SK-N-SH (cell line): ENCODE measurements around the gene NPAS3. TPM values are rescaled to one million over a fixed set of nuclear protein-coding genes. Genes with fewer than 3 reads are reported as not detected.

Source experiments
- CTCF ChIA-PET: fragments of 300-600, 350-600 bp; formaldehyde crosslinking; extraction: SDS; loops from one replicate; lab custom pipeline; 2021; lab: Yijun Ruan, JAX
- POLR2A ChIA-PET: fragments of 350-600 bp; sonication (Branson Sonifier 250); formaldehyde crosslinking; extraction: SDS; loops from one replicate; lab custom pipeline; 2020; ENCODE audit warnings: antibody characterized with exemption, inconsistent platforms; lab: Yijun Ruan, JAX
- DNase-seq: peaks from one replicate; pipeline ENCODE4 v3.0.0; 2012
- H2AFZ ChIP-seq: fragments of 200-600 bp; sonication (generic); 2 replicates; pipeline ENCODE4 v1.8.1; 2016; ENCODE audit warnings: antibody characterized with exemption, mild to moderate bottlenecking, low read depth
- H3F3A ChIP-seq: fragments of 200-600 bp; sonication (generic); replicated peaks from 2 replicates; pipeline ENCODE3; 2016; ENCODE audit warnings: antibody characterized with exemption, mild to moderate bottlenecking; ENCODE audit not compliant: insufficient read depth
- H3K27ac ChIP-seq, 2 experiments: fragments of 200-500 bp in 1 of 2; fragments of 200-600 bp in 1 of 2; sonication (Bioruptor generic) in 1 of 2; sonication (generic), shearing (Covaris generic) in 1 of 2; 2 replicates each; pipeline versions ENCODE4 v1.5.1 to v1.6.1; 2014 to 2016; ENCODE audit warnings: low read depth in 2 of 2, inconsistent platforms in 1 of 2, low read length in 1 of 2, mild to moderate bottlenecking in 1 of 2, mixed read lengths in 1 of 2
- H3K27me3 ChIP-seq: fragments of 200-600 bp; sonication (generic), shearing (Covaris generic); 2 replicates; pipeline ENCODE4 v1.6.1; 2016; ENCODE audit warnings: mixed run types; ENCODE audit not compliant: insufficient read depth
- H3K36me3 ChIP-seq, 2 experiments: fragments of 200-500 bp in 1 of 2; fragments of 200-600 bp in 1 of 2; sonication (Bioruptor generic) in 1 of 2; sonication (generic) in 1 of 2; replicated peaks in 1 of 2; 2 replicates each; pipeline versions ENCODE3 to v1.5.1; 2014 to 2016; ENCODE audit warnings: low read length in 1 of 2, mild to moderate bottlenecking in 1 of 2; ENCODE audit not compliant: insufficient read depth in 2 of 2, control insufficient read depth in 1 of 2
- H3K4me1 ChIP-seq, 2 experiments: fragments of 200-500 bp in 1 of 2; fragments of 200-600 bp in 1 of 2; sonication (Bioruptor generic) in 1 of 2; sonication (generic), shearing (Covaris generic) in 1 of 2; 2 replicates each; pipeline versions ENCODE4 v1.5.1 to v1.6.1; 2014 to 2016; ENCODE audit warnings: low read depth in 1 of 2, low read length in 1 of 2, mixed run types in 1 of 2; ENCODE audit not compliant: insufficient read depth in 2 of 2, control insufficient read depth in 1 of 2
- H3K4me2 ChIP-seq: fragments of 200-600 bp; sonication (generic), shearing (Covaris generic); 2 replicates; pipeline ENCODE4 v1.6.1; 2017; ENCODE audit warnings: mixed run types
- H3K4me3 ChIP-seq, 2 experiments: fragments of 200-500 bp in 1 of 2; fragments of 200-600 bp in 1 of 2; sonication (Bioruptor generic) in 1 of 2; sonication (generic), shearing (Covaris generic) in 1 of 2; 2 replicates each; pipeline versions ENCODE4 v1.5.1 to v1.8.1; 2014 to 2016; ENCODE audit warnings: low read depth in 2 of 2, inconsistent platforms in 1 of 2, low read length in 1 of 2, mild to moderate bottlenecking in 1 of 2, mixed read lengths in 1 of 2, moderate library complexity in 1 of 2
- H3K79me2 ChIP-seq: fragments of 200-600 bp; sonication (generic); 2 replicates; pipeline ENCODE4 v1.8.1; 2017; ENCODE audit warnings: mild to moderate bottlenecking; ENCODE audit not compliant: insufficient read depth
- H3K9ac ChIP-seq: fragments of 200-600 bp; sonication (generic); 2 replicates; pipeline ENCODE4 v1.6.1; 2017; ENCODE audit warnings: mixed run types
- H3K9me2 ChIP-seq: fragments of 200-600 bp; sonication (generic); 2 replicates; pipeline ENCODE4 v1.6.1; 2017; ENCODE audit warnings: mixed run types
- H3K9me3 ChIP-seq: fragments of 200-600 bp; sonication (generic); 2 replicates; pipeline ENCODE4 v1.6.1; 2017; ENCODE audit warnings: mixed run types, mild to moderate bottlenecking, moderate library complexity
- H4K20me1 ChIP-seq: fragments of 200-600 bp; sonication (generic); 2 replicates; pipeline ENCODE4 v1.6.1; 2017; ENCODE audit warnings: mild to moderate bottlenecking, mixed run types; ENCODE audit not compliant: insufficient read depth
- CHD2 ChIP-seq: fragments of 150-350 bp; IDR thresholded peaks from 2 replicates; pipeline ENCODE4 v1.6.1; 2018; ENCODE audit warnings: low read length; ENCODE audit not compliant: partially characterized antibody
- EP300 ChIP-seq, 2 experiments: IDR thresholded peaks; 2 replicates each; pipeline versions ENCODE4 v1.4.0 to v1.6.1; 2012; ENCODE audit warnings: borderline replicate concordance in 1 of 2, low read depth in 1 of 2, low read length in 1 of 2
- FOXJ3 ChIP-seq: sonication (generic); formaldehyde crosslinking; IDR thresholded peaks from 2 replicates; pipeline ENCODE4 v1.5.1; 2020; ENCODE audit warnings: mild to moderate bottlenecking, missing genetic modification reagents
- FOXM1 ChIP-seq: IDR thresholded peaks from 2 replicates; pipeline ENCODE4 v1.4.0; 2012; ENCODE audit warnings: low read depth, mild to moderate bottlenecking
- GABPA ChIP-seq: IDR thresholded peaks from 2 replicates; pipeline ENCODE4 v1.4.0; 2012; ENCODE audit warnings: low read depth, mild to moderate bottlenecking
- GATA2 ChIP-seq: sonication (generic); formaldehyde crosslinking; IDR thresholded peaks from 2 replicates; pipeline ENCODE4 v1.5.0; 2020; ENCODE audit warnings: mild to moderate bottlenecking, missing genetic modification reagents
- JUND ChIP-seq: IDR thresholded peaks from 2 replicates; pipeline ENCODE4 v1.4.0; 2012
- MEF2A ChIP-seq: IDR thresholded peaks from 2 replicates; pipeline ENCODE4 v1.4.0; 2012; ENCODE audit warnings: low read depth, borderline replicate concordance
- MXI1 ChIP-seq: IDR thresholded peaks from 2 replicates; pipeline ENCODE4 v1.6.1; 2012; ENCODE audit warnings: mild to moderate bottlenecking, low read depth, low read length, improper control_type of control experiment
- NFIC ChIP-seq: IDR thresholded peaks from 2 replicates; pipeline ENCODE4 v1.4.0; 2012; ENCODE audit warnings: borderline replicate concordance
- NRF1 ChIP-seq: IDR thresholded peaks from 2 replicates; pipeline ENCODE4 v1.6.1; 2012; ENCODE audit warnings: low read depth, mild to moderate bottlenecking, low read length
- POLR2AphosphoS5 ChIP-seq: IDR thresholded peaks from 2 replicates; pipeline ENCODE4 v1.6.1; 2012; ENCODE audit warnings: low read depth, low read length
- RAD21 ChIP-seq: IDR thresholded peaks from 2 replicates; pipeline ENCODE4 v1.6.1; 2012; ENCODE audit warnings: mild to moderate bottlenecking, low read length
- RCOR1 ChIP-seq: fragments of 150-350 bp; IDR thresholded peaks from 2 replicates; pipeline ENCODE4 v1.6.1; 2017; ENCODE audit warnings: antibody characterized with exemption, low read length
- RFX5 ChIP-seq: IDR thresholded peaks from 2 replicates; pipeline ENCODE4 v1.6.1; 2012; ENCODE audit warnings: mild to moderate bottlenecking, improper control_type of control experiment, low read length
- RXRA ChIP-seq: IDR thresholded peaks from 2 replicates; pipeline ENCODE4 v1.4.0; 2012; ENCODE audit warnings: low read depth, mild to moderate bottlenecking, borderline replicate concordance
- SIN3A ChIP-seq: IDR thresholded peaks from 2 replicates; pipeline ENCODE4 v1.6.1; 2012; ENCODE audit warnings: low read depth, mild to moderate bottlenecking, low read length, moderate library complexity, borderline replicate concordance
- SMC3 ChIP-seq: IDR thresholded peaks from 2 replicates; pipeline ENCODE4 v1.6.1; 2012; ENCODE audit warnings: low read depth, low read length, improper control_type of control experiment
- TAF1 ChIP-seq: IDR thresholded peaks from 2 replicates; pipeline ENCODE4 v1.6.1; 2012; ENCODE audit warnings: low read depth, mild to moderate bottlenecking, low read length, moderate library complexity, borderline replicate concordance
- TCF12 ChIP-seq: IDR thresholded peaks from 2 replicates; pipeline ENCODE4 v1.4.0; 2012
- TEAD4 ChIP-seq: IDR thresholded peaks from 2 replicates; pipeline ENCODE4 v1.4.0; 2012; ENCODE audit warnings: mild to moderate bottlenecking, borderline replicate concordance; ENCODE audit not compliant: insufficient read depth
- YY1 ChIP-seq: IDR thresholded peaks from 2 replicates; pipeline ENCODE4 v1.4.0; 2012; ENCODE audit warnings: low read depth, mild to moderate bottlenecking
- WGBS: methylation state at CpG from one replicate; pipeline ENCODE4 v1.1.6; 2017; ENCODE audit warnings: low lambda C conversion rate; 5-methylcytosine and 5-hydroxymethylcytosine counted together
- polyA plus RNA-seq, 3 experiments: library from polyadenylated mRNA; depleted of rRNA; stranded (reverse); fragments of >200 nt; gene quantifications; 2 replicates each; pipeline ENCODE4 v1.2.3, GENCODE V29; 2012
- TF ChIP-seq, protein P1 (sequence below): IDR thresholded peaks from 2 replicates; pipeline ENCODE4 v1.4.0; 2012; ENCODE audit warnings: low read depth
- TF ChIP-seq, protein P2 (sequence below): IDR thresholded peaks from 2 replicates; pipeline ENCODE4 v1.6.1; 2012; ENCODE audit warnings: mild to moderate bottlenecking, low read depth, low read length, moderate library complexity
- TF ChIP-seq, protein P3 (sequence below): IDR thresholded peaks from 2 replicates; pipeline ENCODE4; 2012
- TF ChIP-seq, protein P4 (sequence below): fragments of 150-350 bp; IDR thresholded peaks from 2 replicates; pipeline ENCODE4 v1.6.1; 2016; ENCODE audit warnings: mild to moderate bottlenecking, low read depth, low read length
- TF ChIP-seq, protein P5 (sequence below): IDR thresholded peaks from 2 replicates; pipeline ENCODE4 v1.4.0; 2012; ENCODE audit warnings: low read depth, borderline replicate concordance

Gene NPAS3
- polyA plus RNA-seq, 1 of the 3 experiments (the other 2 are of a cell fraction), result 4.3 TPM

DNA sequence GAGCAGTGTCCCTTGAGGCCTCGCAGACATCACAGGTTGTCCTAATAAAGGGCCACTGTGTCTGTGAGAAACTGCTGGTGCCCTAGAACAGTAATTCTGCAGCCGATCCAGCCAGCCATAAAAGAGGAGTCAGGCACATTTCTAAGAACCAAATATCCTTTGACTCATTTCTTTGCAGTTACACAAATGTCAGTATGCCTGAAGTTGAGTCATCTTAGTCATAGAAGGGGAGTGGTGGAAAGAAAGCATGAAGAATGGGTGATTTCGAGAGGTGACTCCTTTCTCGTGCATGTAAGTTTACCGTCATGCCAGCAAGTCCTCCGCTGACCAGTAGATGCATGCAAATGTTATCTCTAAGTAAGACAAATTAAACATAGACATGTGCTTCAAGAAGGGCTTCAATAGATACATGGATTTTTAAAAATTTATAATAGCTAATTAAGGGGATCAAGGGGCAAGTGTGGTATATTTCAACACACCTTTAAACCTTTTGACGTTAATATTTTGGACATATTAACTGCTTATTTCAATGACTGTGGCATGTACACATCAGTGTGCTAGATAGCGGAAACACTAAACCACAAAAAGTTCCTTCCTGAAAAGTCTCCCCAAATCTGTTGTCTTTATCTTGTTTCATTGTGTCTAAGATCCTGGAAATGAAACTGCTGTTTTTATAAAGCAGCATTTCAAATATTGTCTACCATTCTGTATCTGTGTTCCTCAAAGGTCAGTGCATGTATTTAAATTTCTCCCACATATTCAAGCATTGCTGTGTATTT is 497.4 kb downstream of the NPAS3 start:
- ChIA-PET CTCF (interaction anchor here (1.2 kb wide), 1 partner anchor 110 kb away, joined by 3 read pairs; no protein-coding TSS in a partner anchor), POLR2A (no interaction called here)
- no peak for DNase-seq
- TF ChIP-seq CHD2, result no peak
- no peak for TF ChIP-seq MXI1
- TF ChIP-seq FOXM1, result no peak
- TF ChIP-seq GATA2, result no peak
- TF ChIP-seq, protein P1, sequence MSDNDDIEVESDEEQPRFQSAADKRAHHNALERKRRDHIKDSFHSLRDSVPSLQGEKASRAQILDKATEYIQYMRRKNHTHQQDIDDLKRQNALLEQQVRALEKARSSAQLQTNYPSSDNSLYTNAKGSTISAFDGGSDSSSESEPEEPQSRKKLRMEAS, result 0 out of 2 replicates have a peak, but pooled peaks have one; percentile 43
- TF ChIP-seq RXRA, result no peak
- TF ChIP-seq, protein P2, sequence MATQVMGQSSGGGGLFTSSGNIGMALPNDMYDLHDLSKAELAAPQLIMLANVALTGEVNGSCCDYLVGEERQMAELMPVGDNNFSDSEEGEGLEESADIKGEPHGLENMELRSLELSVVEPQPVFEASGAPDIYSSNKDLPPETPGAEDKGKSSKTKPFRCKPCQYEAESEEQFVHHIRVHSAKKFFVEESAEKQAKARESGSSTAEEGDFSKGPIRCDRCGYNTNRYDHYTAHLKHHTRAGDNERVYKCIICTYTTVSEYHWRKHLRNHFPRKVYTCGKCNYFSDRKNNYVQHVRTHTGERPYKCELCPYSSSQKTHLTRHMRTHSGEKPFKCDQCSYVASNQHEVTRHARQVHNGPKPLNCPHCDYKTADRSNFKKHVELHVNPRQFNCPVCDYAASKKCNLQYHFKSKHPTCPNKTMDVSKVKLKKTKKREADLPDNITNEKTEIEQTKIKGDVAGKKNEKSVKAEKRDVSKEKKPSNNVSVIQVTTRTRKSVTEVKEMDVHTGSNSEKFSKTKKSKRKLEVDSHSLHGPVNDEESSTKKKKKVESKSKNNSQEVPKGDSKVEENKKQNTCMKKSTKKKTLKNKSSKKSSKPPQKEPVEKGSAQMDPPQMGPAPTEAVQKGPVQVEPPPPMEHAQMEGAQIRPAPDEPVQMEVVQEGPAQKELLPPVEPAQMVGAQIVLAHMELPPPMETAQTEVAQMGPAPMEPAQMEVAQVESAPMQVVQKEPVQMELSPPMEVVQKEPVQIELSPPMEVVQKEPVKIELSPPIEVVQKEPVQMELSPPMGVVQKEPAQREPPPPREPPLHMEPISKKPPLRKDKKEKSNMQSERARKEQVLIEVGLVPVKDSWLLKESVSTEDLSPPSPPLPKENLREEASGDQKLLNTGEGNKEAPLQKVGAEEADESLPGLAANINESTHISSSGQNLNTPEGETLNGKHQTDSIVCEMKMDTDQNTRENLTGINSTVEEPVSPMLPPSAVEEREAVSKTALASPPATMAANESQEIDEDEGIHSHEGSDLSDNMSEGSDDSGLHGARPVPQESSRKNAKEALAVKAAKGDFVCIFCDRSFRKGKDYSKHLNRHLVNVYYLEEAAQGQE, result no peak
- no peak for TF ChIP-seq POLR2AphosphoS5
- TF ChIP-seq NRF1, result no peak
- no peak for TF ChIP-seq EP300 (IDR thresholded peaks at IDR 0.05; ENCODE audit: borderline replicate concordance in 1 of 2, low read depth in 1 of 2, low read length in 1 of 2)
- no peak for TF ChIP-seq RCOR1
- TF ChIP-seq MEF2A, result no peak
- 0 out of 2 replicates have a peak, but pooled peaks have one; percentile 30 for TF ChIP-seq TCF12
- no peak for TF ChIP-seq YY1
- TF ChIP-seq SMC3, result no peak
- TF ChIP-seq SIN3A, result no peak
- TF ChIP-seq TAF1, result no peak
- TF ChIP-seq FOXJ3, result no peak
- TF ChIP-seq TEAD4, result no peak
- TF ChIP-seq, protein P3, sequence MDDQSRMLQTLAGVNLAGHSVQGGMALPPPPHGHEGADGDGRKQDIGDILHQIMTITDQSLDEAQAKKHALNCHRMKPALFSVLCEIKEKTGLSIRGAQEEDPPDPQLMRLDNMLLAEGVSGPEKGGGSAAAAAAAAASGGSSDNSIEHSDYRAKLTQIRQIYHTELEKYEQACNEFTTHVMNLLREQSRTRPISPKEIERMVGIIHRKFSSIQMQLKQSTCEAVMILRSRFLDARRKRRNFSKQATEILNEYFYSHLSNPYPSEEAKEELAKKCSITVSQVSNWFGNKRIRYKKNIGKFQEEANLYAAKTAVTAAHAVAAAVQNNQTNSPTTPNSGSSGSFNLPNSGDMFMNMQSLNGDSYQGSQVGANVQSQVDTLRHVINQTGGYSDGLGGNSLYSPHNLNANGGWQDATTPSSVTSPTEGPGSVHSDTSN, result peak; percentile 41; the same call in 1 of the 2 replicates
- TF ChIP-seq GABPA, result no peak
- TF ChIP-seq NFIC, result 0 out of 2 replicates have a peak, but pooled peaks have one; percentile 20
- TF ChIP-seq, protein P4, sequence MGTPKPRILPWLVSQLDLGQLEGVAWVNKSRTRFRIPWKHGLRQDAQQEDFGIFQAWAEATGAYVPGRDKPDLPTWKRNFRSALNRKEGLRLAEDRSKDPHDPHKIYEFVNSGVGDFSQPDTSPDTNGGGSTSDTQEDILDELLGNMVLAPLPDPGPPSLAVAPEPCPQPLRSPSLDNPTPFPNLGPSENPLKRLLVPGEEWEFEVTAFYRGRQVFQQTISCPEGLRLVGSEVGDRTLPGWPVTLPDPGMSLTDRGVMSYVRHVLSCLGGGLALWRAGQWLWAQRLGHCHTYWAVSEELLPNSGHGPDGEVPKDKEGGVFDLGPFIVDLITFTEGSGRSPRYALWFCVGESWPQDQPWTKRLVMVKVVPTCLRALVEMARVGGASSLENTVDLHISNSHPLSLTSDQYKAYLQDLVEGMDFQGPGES, result no peak
- no peak for TF ChIP-seq RFX5
- TF ChIP-seq, protein P5, sequence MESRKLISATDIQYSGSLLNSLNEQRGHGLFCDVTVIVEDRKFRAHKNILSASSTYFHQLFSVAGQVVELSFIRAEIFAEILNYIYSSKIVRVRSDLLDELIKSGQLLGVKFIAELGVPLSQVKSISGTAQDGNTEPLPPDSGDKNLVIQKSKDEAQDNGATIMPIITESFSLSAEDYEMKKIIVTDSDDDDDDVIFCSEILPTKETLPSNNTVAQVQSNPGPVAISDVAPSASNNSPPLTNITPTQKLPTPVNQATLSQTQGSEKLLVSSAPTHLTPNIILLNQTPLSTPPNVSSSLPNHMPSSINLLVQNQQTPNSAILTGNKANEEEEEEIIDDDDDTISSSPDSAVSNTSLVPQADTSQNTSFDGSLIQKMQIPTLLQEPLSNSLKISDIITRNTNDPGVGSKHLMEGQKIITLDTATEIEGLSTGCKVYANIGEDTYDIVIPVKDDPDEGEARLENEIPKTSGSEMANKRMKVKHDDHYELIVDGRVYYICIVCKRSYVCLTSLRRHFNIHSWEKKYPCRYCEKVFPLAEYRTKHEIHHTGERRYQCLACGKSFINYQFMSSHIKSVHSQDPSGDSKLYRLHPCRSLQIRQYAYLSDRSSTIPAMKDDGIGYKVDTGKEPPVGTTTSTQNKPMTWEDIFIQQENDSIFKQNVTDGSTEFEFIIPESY, result no peak
- TF ChIP-seq RAD21, result no peak
- TF ChIP-seq JUND, result peak; percentile 67

More for the DNA sequence above, 497.4 kb downstream of the NPAS3 start:
- Histone ChIP-seq H3K27me3 (no peaks in the 10 kb centered on the region), H3K4me2 (no peak overlapping the region), H3K4me1 (no peaks in the 10 kb centered on the region; a peak in 1 of 4 replicates), H3K36me3 (no peaks in the 10 kb centered on the region), H3F3A (no peaks in the 10 kb centered on the region), H3K9me2 (no peaks in the 10 kb centered on the region), H3K4me3 (no peak overlapping the region), H3K9me3 (no peaks in the 10 kb centered on the region), H2AFZ (no peak overlapping the region), H3K27ac (no peak overlapping the region), H4K20me1 (no peaks in the 10 kb centered on the region), H3K9ac (no peak overlapping the region), H3K79me2 (no peaks in the 10 kb centered on the region)
- 72% methylated on average over 8 of the region's 8 CpGs for WGBS
